Hypothalamus (tissue), 51 donors: ENCODE results near the gene DBX1.

Experiments used
- DNase-seq, 51 donors: peaks; one replicate each; lab custom pipeline; 2025; lab: John Stamatoyannopoulos, UW

Gene DBX1

GRCh38 chr11:20126724-20127123 lies 33.6 kb downstream of the DBX1 start:
- DNase-seq = no peak

- DNase-seq = no peak
These were observed 34.3 kb downstream of the DBX1 start for GRCh38 chr11:20125927-20126326.

GRCh38 chr11:20122131-20122530 lies 38.1 kb downstream of the DBX1 start:
- no peak for DNase-seq

- DNase-seq = no peak
These were observed 39.9 kb downstream of the DBX1 start for GRCh38 chr11:20120134-20120925.

GRCh38 chr11:20119315-20119714 lies 41.0 kb downstream of the DBX1 start:
- DNase-seq = no peak

GRCh38 chr11:20118209-20118608 lies 42.1 kb downstream of the DBX1 start:
- DNase-seq = no peak

GRCh38 chr11:20117291-20117690 lies 43.0 kb downstream of the DBX1 start:
- no peak for DNase-seq

- no peak for DNase-seq
These were observed 43.5 kb downstream of the DBX1 start for GRCh38 chr11:20116825-20117224.

- peak in 1 of 51 donors; percentile 12 for DNase-seq
These were observed 45.7 kb downstream of the DBX1 start for GRCh38 chr11:20114588-20114987.

- no peak for DNase-seq
These were observed 47.2 kb downstream of the DBX1 start for GRCh38 chr11:20113149-20113438.

- peak in 44 of 51 donors; percentile 14 to 87 (median 48) for DNase-seq
These were observed 47.8 kb downstream of the DBX1 start for GRCh38 chr11:20112291-20113148.

- DNase-seq = no peak
These were observed 48.4 kb downstream of the DBX1 start for GRCh38 chr11:20111871-20112270.

GRCh38 chr11:20110908-20111669 lies 49.2 kb downstream of the DBX1 start:
- DNase-seq = peak in 11 of 51 donors; percentile 6 to 26 (median 14)

- no peak for DNase-seq
These were observed 50.4 kb downstream of the DBX1 start for GRCh38 chr11:20109731-20110445.
